Kidney tubule cell (primary cell): ENCODE results near the gene ATG4D.
"Not testable (repeated sequence)": the region's sequence is repeated elsewhere in the genome, so short reads cannot be mapped to it uniquely, and the experiment has no call there.

Source experiments
- DNase-seq: peaks from one replicate; pipeline ENCODE4 v3.0.0-alpha.2; 2018; ENCODE audit warnings: low spot score

The ATG4D gene

GRCh38 chr19:10552510-10553053 lies 8.9 kb downstream of the ATG4D start:
- no peak for DNase-seq

- DNase-seq, result no peak
Observed at GRCh38 chr19:10553087-10553667, 9.5 kb downstream of the ATG4D start.

GRCh38 chr19:10553943-10554381 lies 10.3 kb downstream of the ATG4D start:
- no peak for DNase-seq

GRCh38 chr19:10554760-10555609 lies 11.3 kb downstream of the ATG4D start:
- no peak for DNase-seq

GRCh38 chr19:10555610-10555973 lies 11.9 kb downstream of the ATG4D start:
- no peak for DNase-seq

GRCh38 chr19:10557603-10558197 lies 14.0 kb downstream of the ATG4D start:
- DNase-seq, result no peak

GRCh38 chr19:10560154-10560553 lies 16.4 kb downstream of the ATG4D start:
- DNase-seq, result no peak

GRCh38 chr19:10562609-10563008 lies 18.9 kb downstream of the ATG4D start:
- DNase-seq, result no peak

GRCh38 chr19:10565028-10565566 lies 21.4 kb downstream of the ATG4D start:
- peak; percentile 32 for DNase-seq

GRCh38 chr19:10565567-10566407 lies 22.1 kb downstream of the ATG4D start, which contains the start of gene KRI1:
KRI1 (minus strand) TSS chr19:10566010; CDS start chr19:10565999, 11 bp downstream.
- peak; percentile 97 for DNase-seq

- DNase-seq, result no peak
Observed at GRCh38 chr19:10566408-10566657, 22.6 kb downstream of the ATG4D start.

- DNase-seq, result no peak
Observed at GRCh38 chr19:10566658-10567410, 23.1 kb downstream of the ATG4D start.

- no peak for DNase-seq
Observed at GRCh38 chr19:10567656-10568055, 24.0 kb downstream of the ATG4D start.

- peak; percentile 55 for DNase-seq
Observed at GRCh38 chr19:10568062-10568825, 24.5 kb downstream of the ATG4D start.

- peak; percentile 100 for DNase-seq
Observed at GRCh38 chr19:10568826-10569651, 25.3 kb downstream of the ATG4D start, which contains the start of gene CDKN2D. CDKN2D (minus strand) TSS chr19:10568979; CDS start chr19:10568653, 326 bp downstream.

GRCh38 chr19:10573793-10574192 lies 30.1 kb downstream of the ATG4D start:
- not testable (repeated sequence) for DNase-seq

- DNase-seq, result no peak
Observed at GRCh38 chr19:10574462-10574861, 30.8 kb downstream of the ATG4D start.

- DNase-seq, result no peak
Observed at GRCh38 chr19:10575011-10575716, 31.5 kb downstream of the ATG4D start.

- DNase-seq, result no peak
Observed at GRCh38 chr19:10577951-10578350, 34.2 kb downstream of the ATG4D start.
